ENCODE measurements around the gene HOOK1.

GRCh38 chr1:59885160-59885832 is 70.5 kb downstream of the HOOK1 start:
- TF ChIP-seq CTCF (IDR thresholded peaks at IDR 0.05; ENCODE audit: insufficient read depth, low read length) (no peak), GABPA (IDR thresholded peaks at IDR 0.05; ENCODE audit: low read depth) (no peak), POLR2AphosphoS5 (IDR thresholded peaks at IDR 0.05; ENCODE audit: low read depth) (no peak), REST (IDR thresholded peaks at IDR 0.05; ENCODE audit: insufficient replicate concordance, low read depth) (no peak), SPI1 (IDR thresholded peaks at IDR 0.05; ENCODE audit: borderline replicate concordance, low read depth) (no peak)

All from HL-60 (cell line).